ENCODE data around the gene DYRK4. TPM values are rescaled to one million over a fixed set of nuclear protein-coding genes. Genes with fewer than 3 reads are reported as not detected.

The DYRK4 gene
- total RNA-seq, 6 experiments from 2014 or later: 35.4 to 47.0 (median 41.1) TPM

DNA sequence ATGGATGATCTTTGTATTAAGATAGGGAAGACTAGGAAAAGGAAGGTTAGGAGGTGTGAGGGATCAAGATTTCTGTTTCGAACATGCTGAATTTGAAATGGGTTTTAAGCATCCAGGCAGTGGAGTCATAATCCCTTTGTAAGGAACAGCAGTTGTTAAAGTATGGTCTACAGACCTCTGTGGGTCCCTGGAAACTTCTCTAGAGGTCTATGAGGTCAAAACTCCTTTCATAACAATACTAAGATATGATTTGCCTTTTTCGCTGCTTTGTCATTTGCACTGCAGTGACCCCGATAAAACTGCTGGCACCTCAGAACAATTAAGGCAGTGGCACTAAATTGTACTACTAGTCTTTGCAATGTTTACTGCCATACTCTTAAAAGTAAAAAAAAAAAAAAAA, 21.8 kb upstream of the DYRK4 start:
- no peak for DNase-seq
- TF ChIP-seq, protein P1, sequence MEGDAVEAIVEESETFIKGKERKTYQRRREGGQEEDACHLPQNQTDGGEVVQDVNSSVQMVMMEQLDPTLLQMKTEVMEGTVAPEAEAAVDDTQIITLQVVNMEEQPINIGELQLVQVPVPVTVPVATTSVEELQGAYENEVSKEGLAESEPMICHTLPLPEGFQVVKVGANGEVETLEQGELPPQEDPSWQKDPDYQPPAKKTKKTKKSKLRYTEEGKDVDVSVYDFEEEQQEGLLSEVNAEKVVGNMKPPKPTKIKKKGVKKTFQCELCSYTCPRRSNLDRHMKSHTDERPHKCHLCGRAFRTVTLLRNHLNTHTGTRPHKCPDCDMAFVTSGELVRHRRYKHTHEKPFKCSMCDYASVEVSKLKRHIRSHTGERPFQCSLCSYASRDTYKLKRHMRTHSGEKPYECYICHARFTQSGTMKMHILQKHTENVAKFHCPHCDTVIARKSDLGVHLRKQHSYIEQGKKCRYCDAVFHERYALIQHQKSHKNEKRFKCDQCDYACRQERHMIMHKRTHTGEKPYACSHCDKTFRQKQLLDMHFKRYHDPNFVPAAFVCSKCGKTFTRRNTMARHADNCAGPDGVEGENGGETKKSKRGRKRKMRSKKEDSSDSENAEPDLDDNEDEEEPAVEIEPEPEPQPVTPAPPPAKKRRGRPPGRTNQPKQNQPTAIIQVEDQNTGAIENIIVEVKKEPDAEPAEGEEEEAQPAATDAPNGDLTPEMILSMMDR (IDR thresholded peaks at IDR 0.05): no peak
- no peaks in the 10 kb centered on the region for H3K9me3 Mint-ChIP-seq
- peak overlapping the region; percentile 99; the same call in 1 of the 2 replicates for H3K27ac Mint-ChIP-seq
- no peaks in the 10 kb centered on the region; the same call in 1 of the 2 replicates for H3K36me3 Mint-ChIP-seq (ENCODE audit: low read depth)
- H3K27me3 Mint-ChIP-seq (ENCODE audit: insufficient read depth): no peaks in the 10 kb centered on the region; the same call in 1 of the 2 replicates
- peak overlapping the region; percentile 99 for H3K4me3 Mint-ChIP-seq
- peaks cover 30% of the 10 kb centered on the region for H3K4me1 Mint-ChIP-seq (ENCODE audit: low read depth)

DNA sequence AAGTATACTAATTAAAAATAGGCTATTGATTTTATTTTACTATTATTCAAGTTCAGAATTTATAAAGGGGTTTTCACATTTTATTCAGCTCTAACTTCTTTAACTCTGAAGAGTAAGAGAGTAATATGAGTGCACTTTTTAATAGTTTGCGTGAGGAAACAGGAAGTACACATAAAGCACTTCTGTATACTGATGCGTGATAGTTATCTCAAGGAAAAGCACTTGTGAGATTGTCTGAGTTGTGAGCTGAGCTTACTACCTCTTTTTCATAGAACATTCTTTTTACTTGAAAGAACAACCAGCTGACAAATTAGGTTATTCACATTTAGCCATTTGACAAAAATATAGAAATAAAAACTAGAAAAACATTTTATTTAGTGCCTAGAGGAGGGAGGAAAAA, 21.4 kb upstream of the DYRK4 start:
- Mint-ChIP-seq H3K4me1 (ENCODE audit: low read depth) (peaks cover 30% of the 10 kb centered on the region), H3K27me3 (ENCODE audit: insufficient read depth) (no peaks in the 10 kb centered on the region; the same call in 1 of the 2 replicates), H3K9me3 (no peaks in the 10 kb centered on the region), H3K4me3 (no peak overlapping the region), H3K27ac (no peak overlapping the region), H3K36me3 (ENCODE audit: low read depth) (no peaks in the 10 kb centered on the region; the same call in 1 of the 2 replicates)
- TF ChIP-seq, protein P1 (IDR thresholded peaks at IDR 0.05): no peak
- DNase-seq: no peak

- Mint-ChIP-seq H3K9me3 (no peaks in the 10 kb centered on the region), H3K36me3 (ENCODE audit: low read depth) (no peaks in the 10 kb centered on the region; the same call in 1 of the 2 replicates), H3K4me1 (ENCODE audit: low read depth) (peaks cover 1% of the 10 kb centered on the region), H3K27me3 (ENCODE audit: insufficient read depth) (no peaks in the 10 kb centered on the region), H3K4me3 (no peak overlapping the region), H3K27ac (no peak overlapping the region)
- no peak for DNase-seq
- TF ChIP-seq, protein P1 (IDR thresholded peaks at IDR 0.05): no peak
Measured at GRCh38 chr12:4545195-4545594, 16.8 kb upstream of the DYRK4 start.

- no peak for DNase-seq
- H3K27me3 Mint-ChIP-seq (ENCODE audit: insufficient read depth): peaks cover 3% of the 10 kb centered on the region; the same call in 1 of the 2 replicates
Measured at GRCh38 chr12:4552191-4552590, 9.8 kb upstream of the DYRK4 start.

GRCh38 chr12:4553943-4554342, 8.1 kb upstream of the DYRK4 start:
- Mint-ChIP-seq H3K27ac (no peak overlapping the region; the same call in 1 of the 2 replicates), H3K4me1 (ENCODE audit: low read depth) (no peaks in the 10 kb centered on the region), H3K27me3 (ENCODE audit: insufficient read depth) (peaks cover 3% of the 10 kb centered on the region; the same call in 1 of the 2 replicates), H3K4me3 (no peak overlapping the region), H3K9me3 (no peaks in the 10 kb centered on the region), H3K36me3 (ENCODE audit: low read depth) (no peaks in the 10 kb centered on the region)
- TF ChIP-seq, protein P1 (IDR thresholded peaks at IDR 0.05): no peak
- DNase-seq: no peak

More at GRCh38 chr12:4552191-4552590, 9.8 kb upstream of the DYRK4 start:
- Mint-ChIP-seq H3K4me3 (no peak overlapping the region), H3K27ac (no peak overlapping the region), H3K36me3 (ENCODE audit: low read depth) (no peaks in the 10 kb centered on the region), H3K9me3 (no peaks in the 10 kb centered on the region), H3K4me1 (ENCODE audit: low read depth) (no peaks in the 10 kb centered on the region)
- TF ChIP-seq, protein P1 (IDR thresholded peaks at IDR 0.05): no peak

Measured in HFFc6 (cell line).